NCI-H510A (cell line): ENCODE measurements around the gene SLC9B1.

Experiments used
- DNase-seq: peaks from one replicate; lab custom pipeline; 2025; lab: John Stamatoyannopoulos, UW

Gene SLC9B1

GRCh38 chr4:103019308-103020124 lies at the start of gene SLC9B1:
TSS of gene SLC9B1 (minus strand) at chr4:103019705. CDS start at chr4:102991711, 27,994 bp downstream.
- DNase-seq, result peak; percentile 86

GRCh38 chr4:103067841-103068547 lies 48.5 kb upstream of the SLC9B1 start:
- DNase-seq, result no peak

- no peak for DNase-seq
Measured at GRCh38 chr4:103060453-103061148, 41.1 kb upstream of the SLC9B1 start.

GRCh38 chr4:103054030-103054429 lies 34.5 kb upstream of the SLC9B1 start:
- no peak for DNase-seq

GRCh38 chr4:103052779-103053178 lies 33.3 kb upstream of the SLC9B1 start:
- DNase-seq, result no peak

GRCh38 chr4:103052145-103052544 lies 32.6 kb upstream of the SLC9B1 start:
- DNase-seq, result no peak

- no peak for DNase-seq
Measured at GRCh38 chr4:103050736-103051436, 31.4 kb upstream of the SLC9B1 start.

GRCh38 chr4:103046416-103047290 lies 27.1 kb upstream of the SLC9B1 start:
- DNase-seq, result no peak

GRCh38 chr4:103044183-103044582 lies 24.7 kb upstream of the SLC9B1 start:
- DNase-seq, result no peak

GRCh38 chr4:103036169-103036568 lies 16.7 kb upstream of the SLC9B1 start:
- DNase-seq, result no peak

- DNase-seq, result no peak
Measured at GRCh38 chr4:103032574-103032973, 13.1 kb upstream of the SLC9B1 start.

GRCh38 chr4:103030791-103031190 lies 11.3 kb upstream of the SLC9B1 start:
- DNase-seq, result no peak

GRCh38 chr4:103029300-103029699 lies 9.8 kb upstream of the SLC9B1 start:
- DNase-seq, result no peak

GRCh38 chr4:103026868-103027267 lies 7.4 kb upstream of the SLC9B1 start:
- DNase-seq, result no peak

GRCh38 chr4:103024996-103025395 lies 5.5 kb upstream of the SLC9B1 start:
- DNase-seq, result no peak

GRCh38 chr4:103021120-103021519 lies 1.6 kb upstream of the SLC9B1 start:
- no peak for DNase-seq

GRCh38 chr4:103018391-103019307 lies 856 bp downstream of the SLC9B1 start:
- DNase-seq, result peak; percentile 3

- DNase-seq, result no peak
Measured at GRCh38 chr4:103012551-103012950, 7.0 kb downstream of the SLC9B1 start.

- no peak for DNase-seq
Measured at GRCh38 chr4:103012060-103012459, 7.4 kb downstream of the SLC9B1 start.
